Measurements from ENCODE around the gene ARHGDIB.

DNA sequence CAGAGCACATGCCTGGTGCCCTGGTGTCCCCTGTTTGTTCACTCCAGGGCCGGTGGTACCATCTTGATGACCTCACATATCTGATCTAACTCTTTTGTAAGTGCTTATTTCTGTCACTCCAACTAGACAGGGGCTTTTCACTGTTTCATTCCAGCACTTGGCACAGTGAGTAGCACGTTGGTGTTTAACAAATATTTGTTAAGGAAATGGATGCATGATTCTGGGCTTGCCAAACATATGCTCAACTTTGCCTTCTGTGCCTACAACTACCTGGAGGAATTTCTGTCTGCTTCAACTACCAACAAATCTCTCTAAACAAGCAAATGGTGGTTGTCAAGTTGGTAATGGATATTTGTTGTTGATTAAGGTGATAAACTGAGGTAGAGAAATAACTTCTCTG is 43.0 kb upstream of the ARHGDIB start:
- TF ChIP-seq, protein P1, sequence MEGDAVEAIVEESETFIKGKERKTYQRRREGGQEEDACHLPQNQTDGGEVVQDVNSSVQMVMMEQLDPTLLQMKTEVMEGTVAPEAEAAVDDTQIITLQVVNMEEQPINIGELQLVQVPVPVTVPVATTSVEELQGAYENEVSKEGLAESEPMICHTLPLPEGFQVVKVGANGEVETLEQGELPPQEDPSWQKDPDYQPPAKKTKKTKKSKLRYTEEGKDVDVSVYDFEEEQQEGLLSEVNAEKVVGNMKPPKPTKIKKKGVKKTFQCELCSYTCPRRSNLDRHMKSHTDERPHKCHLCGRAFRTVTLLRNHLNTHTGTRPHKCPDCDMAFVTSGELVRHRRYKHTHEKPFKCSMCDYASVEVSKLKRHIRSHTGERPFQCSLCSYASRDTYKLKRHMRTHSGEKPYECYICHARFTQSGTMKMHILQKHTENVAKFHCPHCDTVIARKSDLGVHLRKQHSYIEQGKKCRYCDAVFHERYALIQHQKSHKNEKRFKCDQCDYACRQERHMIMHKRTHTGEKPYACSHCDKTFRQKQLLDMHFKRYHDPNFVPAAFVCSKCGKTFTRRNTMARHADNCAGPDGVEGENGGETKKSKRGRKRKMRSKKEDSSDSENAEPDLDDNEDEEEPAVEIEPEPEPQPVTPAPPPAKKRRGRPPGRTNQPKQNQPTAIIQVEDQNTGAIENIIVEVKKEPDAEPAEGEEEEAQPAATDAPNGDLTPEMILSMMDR (IDR thresholded peaks at IDR 0.05): no peak
- TF ChIP-seq POLR2A (IDR thresholded peaks at IDR 0.05): no peak
